Stimulated activated CD4-positive, alpha-beta T cell treated with anti-CD3 and anti-CD28 coated beads, Interleukin-1b, Interleukin-23, amount 100 ng/mL, for 4 hours (primary cell): ENCODE measurements around the gene FOXP2.
"Not testable (repeated sequence)": the region's sequence is repeated elsewhere in the genome, so short reads cannot be mapped to it uniquely, and the experiment has no call there.

Experiments used
- DNase-seq, 2 donors: peaks; one replicate each; pipeline ENCODE4 v3.0.0-alpha.2; 2020; ENCODE audit warnings: low read depth in 2 of 2

FOXP2 gene

DNA sequence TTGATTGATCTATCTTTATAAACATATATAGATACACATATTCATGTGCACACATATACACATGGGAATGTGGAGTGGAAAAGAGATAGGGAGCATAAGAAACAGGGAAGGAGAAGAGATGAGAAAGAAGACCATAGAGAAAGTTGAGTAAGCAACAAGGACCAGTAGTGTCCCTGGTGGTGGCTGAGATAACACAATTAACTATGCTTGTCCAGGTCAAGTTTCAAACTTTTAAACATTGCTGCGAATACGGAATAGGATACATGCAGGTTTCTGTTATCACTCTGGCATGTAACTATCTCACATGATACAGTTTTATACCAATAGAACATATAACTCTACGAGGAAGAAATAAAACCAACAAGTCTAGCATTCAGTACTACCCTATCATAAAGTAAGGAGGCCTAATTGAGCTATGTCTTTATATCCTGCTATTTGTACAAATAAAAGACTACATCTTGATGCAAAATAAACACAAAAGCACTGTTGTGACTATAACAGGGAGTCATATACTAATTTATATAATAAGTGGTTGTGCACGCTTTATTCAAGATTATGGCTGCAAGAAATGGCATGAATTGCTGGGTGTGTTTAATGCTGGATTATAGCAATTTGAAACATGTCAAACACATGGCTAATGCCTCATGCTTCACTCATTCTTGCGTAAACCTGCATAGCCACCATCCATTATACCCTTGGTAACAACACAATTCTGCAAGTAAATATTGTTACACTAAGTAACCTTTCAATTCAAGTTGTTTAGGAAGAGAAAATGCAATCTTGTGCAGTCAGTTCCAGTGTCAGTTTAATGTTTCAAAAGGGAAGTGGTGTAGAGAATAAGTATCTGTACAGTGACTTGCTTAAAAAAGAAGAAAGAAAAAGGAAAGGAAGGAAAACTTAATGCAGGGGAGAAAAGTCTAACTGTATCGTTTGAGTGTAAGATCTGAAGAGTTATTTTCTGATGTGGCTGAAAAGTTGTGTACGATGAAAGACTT is 8.2 kb downstream of the FOXP2 start:
- DNase-seq: no peak

DNA sequence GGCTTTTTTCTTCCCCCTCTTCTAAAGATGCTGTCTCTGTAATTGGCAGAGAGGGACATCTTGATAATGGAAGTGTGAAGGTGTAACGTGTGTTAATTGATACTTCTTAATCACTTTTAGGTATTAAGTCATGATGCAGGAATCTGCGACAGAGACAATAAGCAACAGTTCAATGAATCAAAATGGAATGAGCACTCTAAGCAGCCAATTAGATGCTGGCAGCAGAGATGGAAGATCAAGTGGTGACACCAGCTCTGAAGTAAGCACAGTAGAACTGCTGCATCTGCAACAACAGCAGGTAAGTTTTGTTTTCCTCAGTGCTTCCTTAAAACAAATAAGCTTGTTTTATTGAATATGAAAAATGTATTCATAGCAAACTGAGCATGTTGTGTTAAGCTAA is 11.8 kb downstream of the FOXP2 start:
- DNase-seq: no peak

DNA sequence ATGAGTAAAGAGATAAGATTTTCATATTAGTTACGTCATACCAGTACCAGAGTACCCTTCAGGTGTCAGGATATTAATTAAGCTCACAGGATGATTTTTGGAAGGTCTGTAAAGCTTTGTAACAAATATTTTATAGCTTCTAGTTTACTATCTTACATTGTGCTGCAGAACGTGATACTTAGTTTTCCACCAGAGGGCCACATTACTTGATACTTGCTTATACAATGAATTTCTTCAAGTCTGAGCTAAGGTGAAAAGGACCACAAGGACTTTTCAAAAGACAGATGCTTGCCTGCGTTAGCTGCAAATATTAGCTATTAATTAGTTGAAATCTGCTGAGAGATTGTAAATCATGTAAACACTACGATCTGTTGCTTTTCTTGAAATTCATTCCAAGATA is 12.2 kb downstream of the FOXP2 start:
- no peak for DNase-seq

DNA sequence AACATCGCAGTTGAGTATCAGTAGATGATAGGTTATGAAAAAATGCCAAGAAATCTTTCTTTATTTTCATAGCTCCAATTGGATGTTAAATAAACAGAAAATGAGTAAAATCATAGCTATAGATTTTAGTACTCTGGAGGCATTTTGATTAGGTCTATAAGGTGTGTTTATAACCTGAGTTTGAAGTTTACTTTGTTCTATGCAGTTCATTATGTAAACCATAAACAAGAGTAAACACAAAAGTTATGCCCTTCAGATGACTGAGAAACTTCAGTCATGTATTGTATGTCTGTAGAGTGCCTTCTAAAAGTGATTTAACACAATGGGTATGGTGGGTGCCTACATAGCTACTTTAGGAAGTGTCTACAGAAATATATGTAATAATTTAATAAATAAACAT is 13.6 kb downstream of the FOXP2 start:
- DNase-seq: no peak

GRCh38 chr7:114431189-114431588 is 16.6 kb downstream of the FOXP2 start:
- DNase-seq: no peak

DNA sequence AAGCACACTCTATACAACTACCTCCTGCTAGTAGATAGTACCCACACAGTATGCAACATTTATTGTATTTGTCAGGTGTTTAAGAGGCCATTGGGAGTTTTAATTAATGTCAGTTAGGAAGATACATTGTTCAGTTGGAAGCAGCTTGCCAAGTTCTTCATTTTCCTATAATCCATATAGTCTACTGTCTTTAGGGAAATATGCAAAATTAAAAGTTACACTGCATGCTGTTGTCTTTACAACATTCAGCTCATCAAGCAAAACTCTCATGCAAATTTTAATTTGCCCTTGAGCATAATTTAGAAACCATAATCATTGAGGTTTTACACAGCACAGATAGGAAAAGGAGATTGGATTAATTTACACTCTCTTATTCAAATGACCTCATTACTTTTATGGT is 17.4 kb downstream of the FOXP2 start:
- DNase-seq: no peak

GRCh38 chr7:114432703-114433102 is 18.1 kb downstream of the FOXP2 start:
- DNase-seq: no peak

DNA sequence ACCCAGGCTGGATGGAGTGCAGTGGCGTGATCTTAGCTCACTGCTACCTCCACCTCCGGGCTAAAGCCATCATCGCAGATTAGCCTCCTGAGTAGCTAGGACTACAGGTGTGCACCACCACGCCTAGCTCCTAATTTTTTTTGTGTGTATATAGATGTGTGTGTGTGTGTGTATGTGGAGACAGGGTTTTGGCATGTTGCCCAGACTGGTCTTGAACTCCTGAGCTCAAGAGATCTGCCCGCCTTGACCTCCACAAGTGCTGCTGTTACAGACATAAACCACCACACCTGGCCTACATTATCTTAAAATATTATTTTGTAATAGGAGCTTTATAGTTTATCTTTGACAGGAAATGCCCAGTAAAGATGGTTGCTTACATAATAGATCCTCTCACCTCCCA is 25.0 kb downstream of the FOXP2 start:
- no peak for DNase-seq

DNA sequence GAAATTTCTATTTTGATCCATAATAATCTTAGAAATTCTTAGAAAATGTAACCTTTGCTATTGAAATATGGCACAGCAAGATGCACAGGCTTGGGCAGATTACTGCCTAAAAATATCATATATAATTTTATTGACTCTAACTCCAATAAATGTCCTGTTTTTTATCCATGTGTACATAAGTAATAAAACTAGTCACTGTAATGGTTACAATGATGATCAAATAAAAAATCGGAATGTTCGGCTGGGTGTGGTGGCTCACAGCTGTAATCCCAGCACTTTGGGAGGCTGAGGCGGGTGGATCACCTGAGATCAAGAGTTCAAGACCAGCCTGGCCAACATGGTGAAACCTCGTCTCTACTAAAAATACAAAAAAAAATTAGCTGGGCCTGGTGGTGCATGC is 26.3 kb downstream of the FOXP2 start:
- DNase-seq: not testable (repeated sequence)

- no peak for DNase-seq
Observed at GRCh38 chr7:114444196-114444595, 29.6 kb downstream of the FOXP2 start.

DNA sequence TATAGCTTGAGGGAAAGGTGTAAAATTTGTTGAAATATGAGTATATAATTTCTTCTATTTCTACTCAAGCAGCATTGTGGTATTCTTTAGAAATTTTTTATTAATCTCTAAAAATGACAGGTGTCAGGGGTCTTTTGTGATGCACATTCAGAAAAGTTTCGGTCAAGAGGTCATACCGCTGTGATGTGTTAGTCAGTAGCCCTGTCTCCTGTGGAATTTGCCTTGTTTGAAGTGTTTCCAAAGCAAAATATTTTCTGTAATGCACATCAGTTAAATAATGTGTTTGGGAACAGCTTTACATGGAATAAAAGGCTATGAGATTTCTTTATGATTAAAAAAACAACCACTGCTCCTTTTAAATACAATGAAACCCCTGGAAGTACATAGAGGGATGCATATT is 35.8 kb downstream of the FOXP2 start:
- DNase-seq: no peak

DNA sequence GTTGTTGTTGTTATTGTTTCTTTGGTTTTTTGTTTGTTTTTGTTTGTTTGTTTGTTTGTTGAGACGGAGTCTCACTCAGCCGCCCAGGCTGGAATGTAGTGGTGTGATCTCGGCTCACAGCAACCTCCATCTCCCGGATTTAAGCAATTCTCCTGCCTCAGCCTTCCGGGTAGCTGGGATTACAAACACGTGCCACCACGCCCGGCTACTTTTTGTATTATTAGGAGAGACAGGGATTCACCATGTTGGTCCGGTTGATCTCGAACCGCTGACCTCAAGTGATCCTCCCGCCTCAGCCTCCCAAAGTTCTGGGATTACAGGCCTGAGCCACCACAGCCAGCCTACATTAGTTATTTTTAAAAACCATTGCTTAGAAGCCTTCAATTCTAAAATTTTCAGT is 45.0 kb downstream of the FOXP2 start:
- DNase-seq: no peak

GRCh38 chr7:114460021-114460420 is 45.4 kb downstream of the FOXP2 start:
- DNase-seq: no peak

DNA sequence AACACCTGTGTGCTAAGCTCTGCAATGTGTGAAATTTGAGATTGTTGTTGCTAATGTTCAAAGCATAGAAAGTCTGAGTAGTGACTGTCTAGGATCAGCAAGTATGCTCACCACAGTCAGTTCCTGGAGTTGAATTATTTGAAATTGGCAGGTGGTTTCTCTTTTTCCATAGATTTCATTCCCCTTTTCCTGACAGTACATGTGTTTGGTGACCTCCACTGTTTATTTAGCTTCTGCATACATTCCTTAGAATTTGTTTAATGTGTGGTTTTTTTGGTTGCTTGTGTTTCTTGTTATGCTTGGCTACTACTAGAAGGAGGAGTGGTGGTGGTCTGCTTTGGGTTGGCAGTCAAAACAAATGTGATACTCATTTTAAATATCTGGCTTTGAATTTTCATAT is 52.3 kb downstream of the FOXP2 start:
- DNase-seq: no peak

GRCh38 chr7:114468844-114469243 is 54.2 kb downstream of the FOXP2 start:
- no peak for DNase-seq

DNA sequence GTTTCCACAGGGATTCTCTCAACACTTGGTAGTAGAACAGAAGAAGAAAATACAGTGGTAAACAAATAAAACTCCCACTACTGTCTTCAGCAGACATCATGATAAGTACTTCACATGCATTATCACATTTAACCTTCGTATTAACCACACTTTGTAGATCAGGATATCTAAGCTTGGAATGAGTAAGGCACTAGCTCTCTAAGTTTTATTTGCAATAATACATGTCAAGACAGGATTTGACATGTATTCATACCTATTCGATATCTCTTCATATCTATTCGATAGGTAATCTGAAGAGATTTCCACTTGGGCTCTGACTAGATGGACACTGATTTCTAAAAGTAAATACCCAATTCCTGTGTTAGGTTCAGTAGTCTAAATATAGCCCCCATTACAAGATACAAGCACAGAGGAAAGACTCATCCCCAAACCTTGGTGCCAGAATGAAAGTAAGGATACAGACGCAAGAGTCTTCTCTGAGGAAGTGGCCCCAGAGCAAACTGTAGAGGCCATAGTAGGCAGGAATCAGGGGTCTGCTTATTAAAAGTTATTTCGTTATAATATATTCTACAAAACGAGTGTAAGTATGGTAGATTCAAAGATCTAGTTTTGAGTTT is 58.4 kb downstream of the FOXP2 start:
- DNase-seq: no peak

DNA sequence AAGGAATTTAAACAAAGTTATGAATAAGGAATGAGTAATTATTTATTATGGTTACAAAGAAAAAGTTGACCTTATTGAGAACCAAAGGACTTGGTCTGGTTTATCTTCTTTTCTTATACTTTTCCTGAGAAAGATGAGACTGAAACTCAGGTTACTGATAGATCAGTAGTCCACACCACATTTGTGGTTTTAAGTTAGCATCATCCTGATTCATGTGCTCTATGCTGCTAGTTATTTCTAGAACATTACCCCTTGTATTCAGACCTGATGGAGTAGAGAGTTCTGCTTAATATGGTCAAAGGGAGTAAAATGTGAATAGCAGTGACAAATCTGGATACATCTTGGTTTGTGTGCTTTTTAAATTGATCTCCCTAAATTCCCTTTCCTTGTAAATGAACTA is 63.8 kb downstream of the FOXP2 start:
- no peak for DNase-seq

DNA sequence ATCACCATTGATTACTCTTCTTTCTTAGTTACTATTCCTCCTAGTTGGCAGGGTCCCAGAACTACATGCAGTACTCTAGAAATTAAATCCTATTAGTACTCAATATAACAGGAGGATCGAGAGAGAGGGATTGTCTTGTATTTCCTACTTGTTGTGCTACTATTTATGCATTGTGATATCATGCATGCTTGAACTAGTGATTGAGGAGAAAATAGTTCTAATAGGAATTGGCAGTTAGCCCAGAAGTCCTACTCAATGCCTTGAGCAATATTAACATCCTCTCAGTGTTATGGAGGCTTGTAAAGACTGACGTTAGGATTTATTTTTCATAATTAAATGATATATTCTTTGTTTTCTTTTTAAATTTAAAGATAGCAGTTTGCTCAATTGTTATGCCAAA is 67.4 kb downstream of the FOXP2 start:
- no peak for DNase-seq

- DNase-seq: no peak
Observed at GRCh38 chr7:114484226-114484625, 69.6 kb downstream of the FOXP2 start.

DNA sequence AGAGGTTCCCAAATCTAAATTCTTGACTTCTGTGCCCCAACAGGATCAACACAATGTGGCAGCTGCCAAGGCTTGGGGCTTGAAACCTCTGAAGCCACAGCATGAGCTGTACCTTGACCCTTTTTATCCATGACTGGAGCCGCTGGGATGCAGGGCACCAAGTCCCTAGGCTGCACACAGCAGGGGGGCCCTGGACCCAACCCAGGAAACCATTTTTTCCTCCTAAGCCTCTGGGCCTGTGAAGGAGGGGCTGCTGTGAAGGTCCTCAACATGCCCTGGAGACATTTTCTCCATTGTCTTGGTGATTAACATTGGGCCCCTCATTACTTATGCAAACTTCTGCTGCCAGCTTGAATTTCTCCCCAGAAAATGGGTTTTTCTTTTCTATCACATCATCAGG is 72.6 kb downstream of the FOXP2 start:
- no peak for DNase-seq

DNA sequence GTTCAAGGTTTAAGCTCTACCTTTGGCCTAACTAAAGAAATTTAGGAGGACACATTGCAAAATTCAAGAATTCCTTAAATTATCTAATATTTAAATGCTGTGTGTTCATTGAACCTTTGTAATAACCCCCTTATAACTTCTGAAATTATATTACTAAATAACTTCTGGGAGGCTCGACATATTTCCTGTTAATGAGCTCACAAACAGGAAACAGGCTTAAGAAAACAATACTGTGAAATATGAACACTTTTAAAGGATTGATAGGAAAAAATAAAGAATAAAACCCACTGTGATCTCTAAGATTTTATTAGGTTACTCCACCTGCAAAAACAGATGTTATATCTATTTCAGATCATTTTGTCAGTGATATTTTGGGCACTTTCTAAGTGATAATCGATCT is 74.1 kb downstream of the FOXP2 start:
- no peak for DNase-seq

DNA sequence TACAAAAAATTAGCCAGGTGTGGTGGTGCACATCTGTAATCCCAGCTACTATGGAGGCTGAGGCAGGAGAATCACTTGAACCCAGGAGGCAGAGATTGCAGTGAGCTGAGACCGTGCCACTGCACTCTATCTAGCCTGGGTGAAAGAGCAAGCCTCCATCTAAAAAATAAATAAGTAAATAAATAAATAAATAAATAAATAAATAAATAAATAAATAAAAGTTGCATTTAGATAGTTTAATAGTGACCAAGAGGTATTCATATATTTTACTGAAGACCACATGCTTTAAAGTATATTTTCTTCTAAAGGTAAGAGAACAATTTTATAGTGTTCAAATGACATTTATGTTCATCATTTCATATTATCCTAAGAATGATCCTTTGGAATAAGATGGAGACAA is 82.9 kb downstream of the FOXP2 start:
- DNase-seq: not testable (repeated sequence)
